GM10248 (cell line): ENCODE data around the gene CARD10.

ENCODE experiments used
- CTCF ChIA-PET: fragments of 300-600 bp; sonication (Branson Sonifier 250); formaldehyde crosslinking; extraction: SDS; loops from one replicate; lab custom pipeline; 2021; ENCODE audit warnings: antibody characterized with exemption; lab: Yijun Ruan, JAX
- POLR2A ChIA-PET: fragments of 350-650 bp; sonication (Branson Sonifier 250); formaldehyde crosslinking; extraction: SDS; loops from one replicate; lab custom pipeline; 2020; ENCODE audit warnings: antibody characterized with exemption; lab: Yijun Ruan, JAX
- DNase-seq: peaks from one replicate; pipeline ENCODE4 v3.0.0; 2012; ENCODE audit errors: extremely low spot score
- CTCF ChIP-seq: IDR thresholded peaks from 2 replicates; pipeline ENCODE4 v1.5.1; 2012; ENCODE audit warnings: mild to moderate bottlenecking, low read depth; ENCODE audit errors: extremely low read depth, missing control alignments, control extremely low read depth

Gene CARD10

GRCh38 chr22:37440875-37441274 lies 78.3 kb downstream of the CARD10 start:
- ChIA-PET POLR2A (no interaction called here), CTCF (interaction anchor here (4.9 kb wide), 1 partner anchor 12 kb away, joined by 27 read pairs; no protein-coding TSS in a partner anchor)
- DNase-seq, result no peak
- TF ChIP-seq CTCF, result no peak
